Activated T-helper 17 cell treated with anti-CD3 and anti-CD28 coated beads, Interleukin-2, amount 50 U/mL, for 72 hours (primary cell): Measurements from ENCODE around the gene DKK2. TPM values are rescaled to one million over a fixed set of nuclear protein-coding genes. Genes with fewer than 3 reads are reported as not detected.

ENCODE experiments used
- ATAC-seq: fragments of 150-1000 bp; cut with Tn5 transposase; replicated peaks from 2 replicates; pipeline ENCODE4 v1.10.0; 2021; ENCODE audit warnings: mild to moderate bottlenecking, moderate library complexity
- H3K27ac Mint-ChIP-seq: one replicate; pipeline ENCODE4 v1.8.0; 2022; ENCODE audit warnings: mixed read lengths
- H3K27me3 Mint-ChIP-seq: one replicate; pipeline ENCODE4 v1.8.0; 2022; ENCODE audit warnings: mixed read lengths
- H3K36me3 Mint-ChIP-seq: one replicate; pipeline ENCODE4 v1.8.0; 2022; ENCODE audit warnings: low read depth, mild to moderate bottlenecking, mixed read lengths
- H3K4me1 Mint-ChIP-seq: one replicate; pipeline ENCODE4 v1.8.0; 2022; ENCODE audit warnings: mixed read lengths
- H3K4me3 Mint-ChIP-seq: one replicate; pipeline ENCODE4 v1.8.0; 2022; ENCODE audit warnings: mild to moderate bottlenecking, mixed read lengths
- H3K9me3 Mint-ChIP-seq: one replicate; pipeline ENCODE4 v1.8.0; 2022; ENCODE audit warnings: mixed read lengths
- total RNA-seq, 2 donors: library from RNA; stranded (reverse); gene quantifications; one replicate each; pipeline ENCODE4 v1.2.3, GENCODE V29; 2022

Gene DKK2
- total RNA-seq, 2 donors from 2014 or later = 0.19 TPM; not detected in 1

DNA sequence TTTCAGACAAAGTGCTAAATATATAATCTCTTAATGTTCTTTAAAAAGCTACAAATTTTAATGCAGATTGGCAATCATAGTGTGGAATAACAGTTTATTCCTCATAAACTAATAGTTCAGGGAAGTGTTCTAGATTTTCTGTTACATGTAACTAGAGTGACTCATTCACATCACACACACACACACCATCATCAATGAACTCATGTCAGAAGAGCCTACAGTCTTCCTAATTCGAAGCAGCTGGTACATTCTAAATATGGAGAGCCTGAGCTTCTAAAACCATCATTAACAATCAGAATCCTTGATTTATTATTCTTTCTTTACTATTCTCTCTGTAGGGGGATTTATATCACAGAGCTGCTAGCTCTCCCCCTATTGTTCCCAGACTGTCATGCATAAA, 49.6 kb downstream of the DKK2 start:
- no peaks in the 10 kb centered on the region for H3K9me3 Mint-ChIP-seq
- H3K27me3 Mint-ChIP-seq = peaks cover under 1% of the 10 kb centered on the region
- no peak overlapping the region for H3K4me3 Mint-ChIP-seq
- no peak for ATAC-seq
- H3K36me3 Mint-ChIP-seq = no peaks in the 10 kb centered on the region
- H3K27ac Mint-ChIP-seq = no peak overlapping the region
- H3K4me1 Mint-ChIP-seq = no peaks in the 10 kb centered on the region

DNA sequence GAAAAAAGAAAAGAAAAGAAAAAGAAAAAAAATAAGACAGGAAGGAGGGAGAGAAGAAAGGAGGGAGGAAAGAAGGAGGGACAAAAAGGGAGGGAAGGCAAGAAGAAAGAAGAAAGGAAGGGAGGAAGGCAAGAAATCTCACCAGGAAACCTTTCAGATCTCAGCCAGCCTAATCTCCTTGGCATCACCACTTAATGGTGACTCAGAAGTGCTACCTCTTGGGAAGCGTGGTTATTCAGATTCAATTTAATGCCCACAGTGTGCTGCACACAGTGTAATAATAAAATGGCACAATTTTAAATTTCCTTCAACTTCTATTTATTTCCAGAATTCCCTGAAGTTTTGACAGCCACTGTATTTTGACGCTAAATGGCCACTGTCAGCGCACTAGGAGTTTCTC, 50.3 kb downstream of the DKK2 start:
- Mint-ChIP-seq H3K27ac (no peak overlapping the region), H3K36me3 (no peaks in the 10 kb centered on the region), H3K4me1 (no peaks in the 10 kb centered on the region), H3K4me3 (no peak overlapping the region), H3K9me3 (no peaks in the 10 kb centered on the region), H3K27me3 (peaks cover 4% of the 10 kb centered on the region)
- ATAC-seq = no peak

DNA sequence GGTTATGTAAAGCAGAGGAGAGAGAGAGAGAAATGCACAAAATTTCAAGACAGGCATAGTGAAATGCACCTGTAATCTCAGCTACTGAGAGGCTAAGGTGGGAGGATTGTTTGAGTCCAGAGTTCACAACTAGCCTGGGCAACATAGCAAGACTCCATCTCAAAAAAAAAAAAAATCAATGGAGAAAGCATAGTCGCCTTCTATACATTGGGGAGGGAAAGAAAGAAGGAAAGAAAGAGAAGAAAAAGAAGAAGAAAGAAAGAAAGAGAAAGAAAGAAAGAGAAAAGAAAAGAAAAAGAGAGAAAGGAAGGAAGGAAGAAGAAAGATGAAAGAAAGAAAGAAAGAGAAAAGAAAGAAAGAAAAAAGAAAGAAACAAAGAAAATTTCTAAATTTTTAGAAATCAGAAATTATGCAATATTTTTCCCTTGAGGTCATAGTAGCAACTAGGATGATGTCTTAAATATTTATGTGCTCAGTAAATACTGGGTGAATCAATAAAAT, 53.4 kb downstream of the DKK2 start:
- peaks cover 9% of the 10 kb centered on the region for H3K27me3 Mint-ChIP-seq
- no peak overlapping the region for H3K27ac Mint-ChIP-seq
- H3K36me3 Mint-ChIP-seq = no peaks in the 10 kb centered on the region
- no peaks in the 10 kb centered on the region for H3K9me3 Mint-ChIP-seq
- ATAC-seq = no peak
- no peaks in the 10 kb centered on the region for H3K4me1 Mint-ChIP-seq
- H3K4me3 Mint-ChIP-seq = no peak overlapping the region

DNA sequence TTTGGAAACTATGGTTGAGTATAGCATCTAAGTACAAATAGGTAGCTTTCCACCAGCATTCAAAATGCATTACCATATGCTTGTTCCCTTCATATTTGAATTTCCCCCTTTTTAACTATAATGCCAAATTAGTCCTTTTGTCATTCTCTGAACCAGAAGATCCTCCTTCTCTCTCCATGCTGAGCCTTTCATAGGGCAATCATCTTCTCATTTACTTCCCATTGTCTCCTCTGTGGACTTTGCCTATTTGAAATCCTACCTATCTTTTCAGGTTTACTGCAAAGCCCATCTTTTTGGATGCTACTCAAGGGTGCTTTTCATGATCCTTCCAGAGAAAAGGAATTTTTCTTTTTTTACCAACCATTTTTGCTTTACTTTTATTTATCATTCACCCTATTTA, 54.7 kb downstream of the DKK2 start:
- Mint-ChIP-seq H3K4me3 (no peak overlapping the region), H3K27me3 (peaks cover 14% of the 10 kb centered on the region), H3K36me3 (no peaks in the 10 kb centered on the region), H3K4me1 (no peaks in the 10 kb centered on the region), H3K9me3 (no peaks in the 10 kb centered on the region), H3K27ac (no peak overlapping the region)
- no peak for ATAC-seq

- no peak for ATAC-seq
- H3K4me1 Mint-ChIP-seq = no peaks in the 10 kb centered on the region
Measured at GRCh38 chr4:106979476-106979875, 56.6 kb downstream of the DKK2 start.

DNA sequence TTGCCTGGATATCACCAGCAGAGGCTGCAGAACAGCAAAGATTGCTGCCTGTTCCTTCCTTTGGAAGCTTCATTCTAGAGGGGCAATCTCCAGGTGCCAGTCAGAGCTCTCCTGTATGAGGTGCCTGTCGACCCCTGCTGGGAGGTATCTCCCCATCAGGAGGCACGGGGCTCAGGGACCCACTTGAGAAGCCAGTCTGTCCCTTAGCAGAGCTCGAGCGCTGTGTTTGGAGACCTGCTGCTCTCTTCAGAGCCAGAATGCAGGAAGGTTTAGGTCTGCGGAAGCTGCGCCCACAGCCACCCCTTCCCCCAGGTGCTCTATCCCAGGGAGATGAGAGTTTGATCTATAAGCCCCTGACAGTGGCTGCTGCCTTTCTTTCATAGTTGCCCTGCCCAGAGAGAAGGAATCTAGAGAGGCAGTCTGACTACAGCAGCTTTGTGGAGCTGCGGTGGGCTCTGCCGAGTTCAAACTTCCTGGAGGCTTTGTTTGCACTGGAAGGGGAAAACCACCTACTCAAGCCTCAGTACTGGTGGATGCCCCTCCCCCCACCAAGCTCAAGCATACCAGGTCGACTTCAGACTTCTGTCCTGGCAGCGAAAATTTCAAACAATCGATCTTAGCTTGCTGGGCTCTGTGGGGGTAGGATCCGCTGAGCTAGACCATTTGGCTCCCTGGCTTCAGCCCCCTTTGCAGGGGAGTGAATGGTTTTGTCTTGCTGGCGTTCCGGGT, 57.9 kb downstream of the DKK2 start:
- ATAC-seq = no peak
- H3K36me3 Mint-ChIP-seq = no peaks in the 10 kb centered on the region
- H3K9me3 Mint-ChIP-seq = peaks cover 5% of the 10 kb centered on the region
- peaks cover 14% of the 10 kb centered on the region for H3K27me3 Mint-ChIP-seq
- H3K4me3 Mint-ChIP-seq = no peak overlapping the region
- no peaks in the 10 kb centered on the region for H3K4me1 Mint-ChIP-seq
- no peak overlapping the region for H3K27ac Mint-ChIP-seq

More at GRCh38 chr4:106979476-106979875, 56.6 kb downstream of the DKK2 start:
- Mint-ChIP-seq H3K27me3 (peaks cover 14% of the 10 kb centered on the region), H3K36me3 (no peaks in the 10 kb centered on the region), H3K27ac (no peak overlapping the region), H3K9me3 (peaks cover 2% of the 10 kb centered on the region), H3K4me3 (no peak overlapping the region)

GRCh38 chr4:106971636-106972035, 64.5 kb downstream of the DKK2 start:
- Mint-ChIP-seq H3K9me3 (peaks cover 9% of the 10 kb centered on the region), H3K27me3 (no peaks in the 10 kb centered on the region), H3K4me1 (no peaks in the 10 kb centered on the region), H3K4me3 (no peak overlapping the region), H3K36me3 (no peaks in the 10 kb centered on the region), H3K27ac (no peak overlapping the region)
- no peak for ATAC-seq

DNA sequence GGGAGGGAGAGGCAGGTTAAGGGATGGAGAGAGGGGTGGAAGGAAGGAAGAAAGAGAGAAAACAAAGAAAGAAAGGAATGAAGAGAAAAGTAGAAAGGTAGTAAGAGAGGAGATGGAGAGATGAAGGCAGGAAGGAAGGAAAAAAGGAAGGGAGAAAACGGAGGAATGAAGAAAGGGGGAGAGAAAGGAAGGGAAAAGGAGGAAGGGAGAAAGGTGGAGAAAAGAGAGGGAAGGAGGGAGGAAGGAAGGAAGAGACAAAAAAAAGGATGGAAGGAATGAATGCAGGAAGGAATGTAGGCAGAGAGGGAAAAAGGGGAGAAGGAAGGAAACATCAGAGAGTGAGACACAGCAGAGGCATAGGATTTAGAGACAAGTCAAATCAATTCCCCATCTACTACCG, 68.2 kb downstream of the DKK2 start:
- H3K27me3 Mint-ChIP-seq = no peaks in the 10 kb centered on the region
- no peaks in the 10 kb centered on the region for H3K36me3 Mint-ChIP-seq
- H3K4me1 Mint-ChIP-seq = no peaks in the 10 kb centered on the region
- H3K4me3 Mint-ChIP-seq = no peak overlapping the region
- H3K27ac Mint-ChIP-seq = no peak overlapping the region
- peaks cover 4% of the 10 kb centered on the region for H3K9me3 Mint-ChIP-seq
- no peak for ATAC-seq

DNA sequence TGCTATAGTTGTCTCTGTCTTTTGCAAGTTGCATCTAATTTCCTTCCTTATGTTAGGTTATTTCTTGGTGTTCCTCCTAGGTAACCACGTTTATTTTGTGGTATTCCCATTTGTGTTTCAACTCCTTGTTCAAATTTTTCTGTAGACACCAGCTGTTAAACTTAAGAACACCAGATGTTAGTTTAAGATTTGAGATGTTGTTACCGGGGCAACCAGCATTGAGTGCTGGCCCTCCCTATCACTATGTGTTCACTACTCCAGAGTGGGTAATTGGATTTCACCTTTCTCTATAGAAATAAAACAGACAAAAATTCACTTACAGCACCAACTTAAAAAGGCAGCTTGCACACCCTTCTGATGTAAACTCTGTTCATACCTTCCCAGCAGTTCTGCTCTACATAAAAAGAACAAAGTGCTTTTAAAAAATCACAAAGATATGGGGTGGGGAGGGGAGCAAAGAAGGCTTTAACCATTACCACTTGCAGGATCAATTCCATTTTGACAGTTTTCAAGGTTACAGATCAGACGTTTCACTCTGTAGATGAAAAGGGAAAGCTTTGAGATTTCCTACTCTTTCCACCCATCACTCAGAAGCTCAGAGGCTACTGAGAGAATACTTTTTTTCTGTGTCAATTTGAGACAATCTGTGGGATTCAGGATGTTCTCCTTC, 82.9 kb downstream of the DKK2 start:
- peaks cover 15% of the 10 kb centered on the region for H3K27me3 Mint-ChIP-seq
- H3K9me3 Mint-ChIP-seq = peaks cover 5% of the 10 kb centered on the region
- no peaks in the 10 kb centered on the region for H3K36me3 Mint-ChIP-seq
- H3K4me3 Mint-ChIP-seq = no peak overlapping the region
- H3K4me1 Mint-ChIP-seq = no peaks in the 10 kb centered on the region
- ATAC-seq = no peak
- H3K27ac Mint-ChIP-seq = no peak overlapping the region

DNA sequence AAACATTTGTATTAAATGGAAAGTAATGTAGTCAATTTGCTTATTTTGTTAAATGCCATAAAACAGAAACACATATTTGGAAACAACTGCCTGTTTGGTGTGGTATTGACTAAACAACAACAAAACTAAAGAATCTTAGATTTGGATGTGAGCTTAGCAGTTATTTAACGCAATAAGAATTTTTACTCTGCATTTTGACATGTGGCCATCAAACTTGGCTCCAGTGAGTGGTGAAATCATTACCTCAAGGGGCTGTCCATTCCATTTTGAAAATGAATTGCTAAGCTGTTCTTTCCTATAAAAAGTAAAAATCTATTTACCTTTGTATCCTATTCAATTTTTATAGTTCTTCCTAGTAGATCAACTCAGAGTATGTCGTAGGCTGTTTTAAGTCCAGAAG, 84.2 kb downstream of the DKK2 start:
- Mint-ChIP-seq H3K9me3 (peaks cover 5% of the 10 kb centered on the region), H3K27me3 (peaks cover 15% of the 10 kb centered on the region), H3K36me3 (no peaks in the 10 kb centered on the region), H3K4me3 (no peak overlapping the region), H3K27ac (no peak overlapping the region), H3K4me1 (no peaks in the 10 kb centered on the region)
- no peak for ATAC-seq

DNA sequence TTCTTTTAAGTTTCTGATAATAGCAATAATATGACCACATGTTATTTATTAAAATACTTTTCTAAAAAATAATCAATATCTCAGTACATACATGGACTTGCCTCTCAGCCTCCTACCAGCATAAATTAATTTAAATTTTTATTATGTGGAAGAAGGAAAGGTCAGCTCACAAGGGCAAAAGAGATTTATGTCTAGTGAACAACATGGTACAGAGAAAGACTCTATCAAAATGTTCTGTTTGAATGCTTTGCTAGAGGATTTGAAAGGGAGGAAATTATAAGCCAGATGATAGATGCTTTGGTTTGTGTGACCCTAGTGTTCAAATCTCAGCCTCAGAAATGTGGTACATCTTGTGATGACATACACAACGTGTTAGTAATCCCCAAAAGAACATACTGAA, 94.3 kb downstream of the DKK2 start:
- Mint-ChIP-seq H3K36me3 (no peaks in the 10 kb centered on the region), H3K27me3 (no peaks in the 10 kb centered on the region), H3K9me3 (no peaks in the 10 kb centered on the region), H3K27ac (no peak overlapping the region), H3K4me1 (no peaks in the 10 kb centered on the region), H3K4me3 (no peak overlapping the region)
- no peak for ATAC-seq

DNA sequence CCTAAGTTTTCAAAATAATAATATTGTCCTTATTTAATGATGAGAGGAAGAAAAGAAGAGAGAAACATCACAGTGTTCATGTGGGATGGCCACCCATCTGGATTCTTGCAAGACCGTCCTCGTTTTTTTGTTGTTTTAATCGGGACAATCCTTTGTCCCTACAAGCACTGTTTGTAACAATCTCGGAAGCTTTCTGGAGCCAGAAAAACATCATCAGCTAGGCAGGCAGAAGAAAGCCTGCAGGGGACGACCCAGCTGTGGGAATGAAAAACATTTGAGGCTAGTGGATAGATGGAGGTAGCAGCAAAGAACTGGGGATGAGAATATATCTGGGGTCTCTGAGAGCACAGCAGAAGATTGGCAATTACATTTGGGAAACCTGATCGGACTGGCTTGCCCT, 105.6 kb downstream of the DKK2 start:
- no peak overlapping the region for H3K4me3 Mint-ChIP-seq

DNA sequence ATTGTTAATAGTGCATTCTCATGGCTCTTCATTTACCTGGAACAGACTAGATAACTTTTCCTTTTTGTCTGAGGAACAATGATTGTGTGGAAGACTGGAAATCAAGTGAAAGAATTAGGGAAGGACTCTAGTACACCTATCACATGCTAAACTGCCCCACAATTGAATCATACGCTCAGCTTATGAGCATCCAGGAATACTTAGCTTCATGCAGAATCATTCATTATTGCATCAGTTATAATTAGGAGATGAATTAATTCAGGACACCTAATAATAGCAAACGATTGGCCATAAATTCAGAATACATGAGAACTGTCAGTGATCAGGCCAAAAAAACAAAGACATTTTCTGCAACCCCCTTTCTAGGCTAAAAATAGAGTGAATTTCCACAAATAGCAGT, 106.9 kb downstream of the DKK2 start:
- Mint-ChIP-seq H3K4me1 (no peaks in the 10 kb centered on the region), H3K27ac (no peak overlapping the region), H3K27me3 (no peaks in the 10 kb centered on the region), H3K9me3 (no peaks in the 10 kb centered on the region), H3K4me3 (no peak overlapping the region), H3K36me3 (no peaks in the 10 kb centered on the region)
- no peak for ATAC-seq

More for the DNA sequence above, 105.6 kb downstream of the DKK2 start:
- no peaks in the 10 kb centered on the region for H3K27me3 Mint-ChIP-seq
- H3K27ac Mint-ChIP-seq = no peak overlapping the region
- no peaks in the 10 kb centered on the region for H3K36me3 Mint-ChIP-seq
- ATAC-seq = no peak
- H3K4me1 Mint-ChIP-seq = no peaks in the 10 kb centered on the region
- H3K9me3 Mint-ChIP-seq = no peaks in the 10 kb centered on the region

- no peaks in the 10 kb centered on the region for H3K36me3 Mint-ChIP-seq
- no peak for ATAC-seq
- no peaks in the 10 kb centered on the region for H3K4me1 Mint-ChIP-seq
- no peaks in the 10 kb centered on the region for H3K27me3 Mint-ChIP-seq
- H3K9me3 Mint-ChIP-seq = no peaks in the 10 kb centered on the region
- H3K27ac Mint-ChIP-seq = no peak overlapping the region
- H3K4me3 Mint-ChIP-seq = no peak overlapping the region
Measured at GRCh38 chr4:106914223-106914622, 121.9 kb downstream of the DKK2 start.

DNA sequence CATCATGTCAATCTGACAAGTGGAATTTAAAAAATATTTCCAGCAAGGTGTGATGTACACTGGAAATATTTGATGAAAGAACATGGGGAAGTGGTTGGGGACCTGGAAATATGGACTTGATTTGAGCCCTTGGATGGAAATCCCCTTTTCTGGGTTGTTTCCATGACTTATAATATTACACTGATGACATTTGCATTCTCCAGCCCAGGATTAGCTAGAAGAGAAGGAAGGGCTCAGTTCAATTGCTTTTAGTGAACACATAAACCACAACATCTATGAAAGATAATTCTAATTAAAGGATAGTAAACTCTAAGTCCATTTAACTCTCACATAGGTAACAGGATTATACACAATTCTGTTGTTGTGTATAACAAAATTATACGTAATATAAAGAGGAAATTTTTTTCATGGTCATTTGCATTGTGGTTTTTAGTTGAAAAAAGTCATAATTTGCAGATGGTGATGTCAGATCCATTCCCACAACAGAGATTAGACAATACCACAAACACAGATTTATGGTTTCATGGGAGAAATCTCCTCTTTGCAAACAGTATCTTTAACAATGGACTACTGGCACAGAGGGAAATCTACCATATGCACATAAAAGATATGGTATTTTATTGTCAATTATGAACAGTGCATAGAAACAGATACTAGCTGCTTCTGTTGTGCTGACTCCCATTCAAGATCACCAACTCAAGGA, 126.5 kb downstream of the DKK2 start:
- ATAC-seq = no peak
- no peaks in the 10 kb centered on the region for H3K4me1 Mint-ChIP-seq
- no peaks in the 10 kb centered on the region for H3K27me3 Mint-ChIP-seq

More for the DNA sequence above, 126.5 kb downstream of the DKK2 start:
- Mint-ChIP-seq H3K9me3 (no peaks in the 10 kb centered on the region), H3K4me3 (no peak overlapping the region), H3K36me3 (no peaks in the 10 kb centered on the region), H3K27ac (no peak overlapping the region)
